Prostate gland (tissue), 2 donors: ENCODE data around the gene SLC15A2.

Experiments used
- CTCF ChIP-seq, 4 experiments: fragments of 200-600 bp in 2 of 4; fragments of 450-650 bp in 2 of 4; sonication (generic) in 2 of 4; IDR thresholded peaks; 1 replicate in 3 of 4; 2 replicates in 1 of 4; pipeline ENCODE4 v1.5.1; 2016 to 2019; ENCODE audit warnings: antibody characterized with exemption in 4 of 4, mild to moderate bottlenecking in 2 of 4, moderate library complexity in 2 of 4
- POLR2A ChIP-seq: fragments of 450-650 bp; IDR thresholded peaks from one replicate; pipeline ENCODE4 v1.6.1; 2016; ENCODE audit warnings: antibody characterized with exemption, mild to moderate bottlenecking

- TF ChIP-seq POLR2A (no peak), CTCF (IDR thresholded peaks at IDR 0.05) (no peak)
These were observed 30.4 kb upstream of the SLC15A2 start for GRCh38 chr3:121863801-121864200.
